ENCODE data around the gene THSD4. TPM values are rescaled to one million over a fixed set of nuclear protein-coding genes. Genes with fewer than 3 reads are reported as not detected.
"Not testable (repeated sequence)": the region's sequence is repeated elsewhere in the genome, so short reads cannot be mapped to it uniquely, and the experiment has no call there.

Gene THSD4
- total RNA-seq, 1 experiment from 2014 or later, result 1.2 TPM

DNA sequence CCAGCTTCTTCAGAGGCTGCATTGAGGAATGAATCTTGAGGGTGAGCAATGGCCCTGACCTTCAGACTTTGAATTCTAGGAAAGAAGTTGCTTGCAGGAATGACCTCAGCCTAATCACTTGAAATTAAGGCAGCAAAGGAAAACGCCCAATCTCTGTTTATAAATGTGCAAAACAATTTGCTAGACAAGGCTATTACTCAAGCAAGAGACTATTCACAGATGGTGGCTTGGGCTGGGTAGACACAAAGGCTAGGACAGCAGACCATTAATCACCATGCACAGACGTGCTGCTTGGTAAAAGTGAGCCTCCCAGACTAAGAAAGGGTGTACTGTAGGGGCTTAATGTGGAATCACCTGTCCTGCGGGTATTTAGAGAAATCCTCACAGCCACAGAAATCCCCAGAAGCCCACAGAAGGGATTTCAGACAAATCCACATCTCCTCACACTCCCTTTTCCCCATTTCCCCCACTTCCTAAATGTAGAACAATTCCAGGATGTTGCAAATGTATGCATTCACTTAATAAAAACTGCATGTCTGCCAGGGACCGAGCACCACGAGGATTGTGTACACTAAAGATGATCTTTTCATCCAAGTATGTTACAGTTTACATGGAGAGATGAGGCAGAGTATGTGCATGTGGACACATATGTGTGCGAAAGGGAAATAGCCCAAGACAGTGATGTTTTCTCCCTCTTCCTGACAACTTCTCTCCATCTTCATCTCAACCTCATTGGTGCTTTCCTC is 259.5 kb downstream of the THSD4 start:
- DNase-seq (ENCODE audit: low spot score), result no peak
- in situ Hi-C loops (cut with HindIII; ENCODE audit: low sequenced_read_pairs), result no loop called here

DNA sequence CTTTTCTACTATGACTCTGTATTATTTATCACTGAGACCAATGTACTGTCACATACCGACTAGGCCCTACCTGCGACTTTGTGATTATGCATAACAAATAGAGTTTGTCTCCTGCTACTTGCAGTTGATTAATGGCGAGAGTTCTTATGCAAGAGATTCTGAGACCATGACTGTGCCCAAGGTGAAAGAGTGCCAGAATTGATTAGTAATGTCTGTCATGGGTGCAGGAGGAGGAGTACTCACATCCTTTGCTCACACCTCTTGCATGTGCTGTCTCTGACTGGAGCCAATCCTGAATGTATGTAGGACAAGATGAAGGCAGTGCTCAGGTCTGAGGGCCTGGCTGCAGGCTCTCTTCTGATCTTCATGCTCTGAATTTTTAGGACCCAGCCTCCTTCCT is 260.7 kb downstream of the THSD4 start:
- in situ Hi-C loops (cut with HindIII; ENCODE audit: low sequenced_read_pairs), result no loop called here
- no peak for DNase-seq (ENCODE audit: low spot score)

DNA sequence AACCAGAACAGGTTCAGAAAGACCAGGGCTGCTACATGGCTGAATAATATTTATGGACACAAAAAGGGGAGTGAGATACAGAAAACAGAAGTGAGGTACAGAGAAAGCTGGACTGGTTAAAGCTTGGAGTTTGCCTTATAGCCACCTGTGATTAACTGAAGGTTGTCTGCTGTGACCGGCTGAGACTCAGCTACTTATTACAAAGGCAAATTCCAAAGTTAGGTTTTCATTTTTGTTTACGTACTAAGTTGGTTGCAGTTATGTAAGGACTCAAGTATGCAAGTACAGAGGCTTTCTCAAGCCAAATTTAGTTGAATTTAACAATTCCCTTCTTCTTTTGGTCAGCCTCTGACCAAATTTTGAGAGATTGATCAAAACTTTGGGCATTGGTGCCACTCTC is 264.6 kb downstream of the THSD4 start:
- no peak for DNase-seq (ENCODE audit: low spot score)
- in situ Hi-C loops (cut with HindIII; ENCODE audit: low sequenced_read_pairs), result no loop called here

DNA sequence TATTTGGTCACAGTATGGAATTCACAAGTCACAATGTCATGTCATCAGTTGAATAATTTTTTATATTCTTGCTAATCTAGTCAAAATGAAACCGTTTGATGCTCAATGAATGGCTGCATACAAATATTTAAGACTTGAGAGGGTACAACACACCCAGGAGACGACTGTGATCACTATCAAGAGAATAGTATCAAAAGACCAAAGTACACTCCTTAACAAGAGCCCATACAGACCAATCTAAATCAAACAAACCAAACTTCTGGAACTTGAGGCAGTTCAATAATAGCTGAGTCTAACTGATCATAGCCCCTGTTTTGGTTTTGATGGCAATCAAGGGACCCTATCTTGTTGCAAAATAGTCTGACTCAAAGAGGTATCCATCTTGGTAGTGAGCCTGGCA is 265.1 kb downstream of the THSD4 start:
- in situ Hi-C loops (cut with HindIII; ENCODE audit: low sequenced_read_pairs), result no loop called here
- DNase-seq (ENCODE audit: low spot score), result no peak

DNA sequence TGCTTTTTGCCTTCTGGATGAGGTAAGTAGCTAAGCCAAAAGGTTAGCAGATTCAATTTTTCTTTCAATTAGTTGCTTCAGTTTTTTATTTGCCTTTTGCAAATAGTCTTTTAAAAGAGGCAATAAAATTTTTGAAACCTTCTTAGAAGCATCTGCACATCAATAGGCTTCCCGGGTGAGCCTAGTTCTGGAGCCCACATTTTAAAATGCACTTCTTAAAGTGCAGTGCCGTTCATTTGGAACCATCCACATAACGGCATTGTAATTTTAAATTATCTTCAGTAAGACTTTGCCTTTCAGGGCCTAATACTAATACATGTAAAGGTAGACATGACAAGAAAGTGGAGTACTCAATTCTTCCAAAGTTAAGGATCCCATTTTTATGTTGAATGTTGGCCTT is 269.2 kb downstream of the THSD4 start:
- no peak for DNase-seq (ENCODE audit: low spot score)
- in situ Hi-C loops (cut with HindIII; ENCODE audit: low sequenced_read_pairs), result no loop called here

DNA sequence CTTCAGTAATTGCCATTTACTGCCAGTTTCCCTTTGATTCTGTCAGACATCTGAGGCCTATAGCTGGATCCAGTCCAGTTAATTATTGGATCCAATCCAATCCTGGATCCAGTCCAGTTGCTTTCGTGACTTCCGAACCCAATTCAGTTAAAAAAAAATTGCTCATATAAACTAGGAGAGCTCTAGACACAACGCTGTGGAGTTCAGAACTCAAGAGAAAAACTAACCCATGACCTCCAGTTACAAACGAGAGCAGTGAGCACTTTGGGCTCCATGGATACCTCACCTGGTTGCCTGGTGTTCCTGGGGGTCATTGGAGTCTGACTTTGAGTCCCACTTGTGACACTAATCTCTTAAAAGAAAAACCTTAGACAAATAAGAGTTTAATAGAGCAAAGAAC is 269.8 kb downstream of the THSD4 start:
- no peak for DNase-seq (ENCODE audit: low spot score)
- in situ Hi-C loops (cut with HindIII; ENCODE audit: low sequenced_read_pairs), result no loop called here

DNA sequence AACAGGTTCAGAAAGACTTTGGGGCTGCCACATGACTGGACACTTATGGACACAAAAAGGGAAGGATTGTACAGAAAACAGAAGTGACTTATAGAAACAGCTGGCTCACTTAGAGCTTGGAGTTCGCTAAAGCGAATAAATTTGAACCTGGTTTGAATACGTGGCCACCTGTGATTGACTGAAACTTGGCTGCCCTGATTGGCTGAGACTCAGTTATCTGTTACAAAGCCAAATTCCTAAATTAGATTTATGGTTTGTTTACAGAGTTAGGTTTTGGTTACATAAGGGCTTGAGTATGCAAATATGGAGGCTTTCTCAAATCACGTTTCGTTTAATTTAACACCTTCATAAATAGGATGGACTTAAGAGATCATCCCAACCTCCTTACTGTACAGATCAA is 270.2 kb downstream of the THSD4 start:
- in situ Hi-C loops (cut with HindIII; ENCODE audit: low sequenced_read_pairs), result no loop called here
- DNase-seq (ENCODE audit: low spot score), result no peak

DNA sequence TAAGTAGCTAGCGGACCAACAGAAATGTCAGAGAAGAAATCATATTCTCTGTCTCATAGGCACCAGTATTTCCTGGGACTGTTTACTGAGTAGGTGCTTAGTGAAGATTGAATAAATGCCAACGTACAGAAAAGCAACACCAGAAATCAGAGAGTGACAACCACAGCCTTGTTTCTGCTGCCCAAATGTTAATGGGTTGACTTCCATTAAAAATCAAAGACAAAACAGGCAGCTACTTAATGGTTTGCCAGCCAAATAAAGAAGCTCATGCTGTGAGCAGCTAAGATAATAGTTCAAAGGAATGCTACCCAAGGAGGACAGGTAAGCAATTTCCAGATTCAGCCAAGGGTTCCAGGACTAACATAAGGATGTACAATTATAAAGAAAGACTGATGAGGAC is 270.7 kb downstream of the THSD4 start:
- in situ Hi-C loops (cut with HindIII; ENCODE audit: low sequenced_read_pairs), result no loop called here
- DNase-seq (ENCODE audit: low spot score), result no peak

DNA sequence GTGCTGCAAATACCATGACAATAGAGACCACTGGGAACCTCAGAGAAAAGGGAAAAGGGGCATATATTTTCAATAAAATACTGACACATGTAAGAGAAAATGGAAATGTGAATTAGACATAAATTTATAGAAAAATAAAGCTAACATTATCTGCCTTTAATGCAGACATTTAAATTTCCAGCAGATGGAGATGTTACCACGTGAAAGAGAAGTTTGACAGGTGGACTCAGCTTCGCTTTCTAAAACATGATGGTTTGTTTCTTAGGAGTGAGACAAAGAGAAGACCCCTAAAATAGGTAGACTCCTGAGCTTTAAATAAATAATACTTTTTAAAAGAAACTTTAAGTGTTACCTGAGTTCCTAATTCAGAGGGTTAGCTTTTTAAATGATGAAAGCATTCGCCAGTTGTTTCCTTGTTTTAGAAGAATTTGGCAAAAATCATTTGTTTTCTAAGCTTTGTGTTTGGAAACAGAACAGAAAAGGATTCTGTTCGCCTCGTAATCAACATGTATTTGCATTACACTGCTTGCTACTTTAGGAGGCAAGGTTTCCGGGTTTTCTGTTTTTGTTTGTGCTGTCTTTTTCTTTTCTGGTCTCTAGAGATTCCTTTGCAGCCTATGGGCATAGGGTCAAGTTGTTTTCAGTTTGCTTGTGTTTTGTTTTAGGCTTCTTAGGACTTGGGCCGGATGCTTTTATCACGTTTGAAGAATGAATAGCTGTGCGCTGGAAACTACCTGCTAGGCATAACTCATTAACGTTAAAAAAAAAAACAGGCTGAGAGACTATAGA is 271.4 kb downstream of the THSD4 start:
- peak; percentile 9 for DNase-seq (ENCODE audit: low spot score)
- in situ Hi-C loops (cut with HindIII; ENCODE audit: low sequenced_read_pairs), result no loop called here

DNA sequence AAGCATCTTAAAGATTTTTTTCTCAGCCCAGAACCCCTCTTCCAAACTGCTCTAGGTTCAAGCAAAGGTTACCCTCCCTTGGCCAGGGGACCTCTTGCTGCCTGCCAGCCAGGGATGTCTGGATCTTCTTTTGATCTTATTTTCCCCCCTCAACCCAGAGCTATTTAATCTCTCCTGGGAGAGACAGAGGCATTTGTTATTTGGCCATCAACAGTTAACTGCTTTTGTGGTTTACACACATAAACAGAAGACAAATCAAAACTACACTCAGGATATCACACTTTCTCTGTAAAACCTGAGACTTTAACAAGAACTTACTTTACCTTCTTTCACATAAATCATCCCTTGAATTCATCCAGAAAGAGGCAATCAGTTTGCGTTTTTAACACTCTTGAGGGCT is 272.5 kb downstream of the THSD4 start:
- DNase-seq (ENCODE audit: low spot score), result no peak
- in situ Hi-C loops (cut with HindIII; ENCODE audit: low sequenced_read_pairs), result no loop called here

DNA sequence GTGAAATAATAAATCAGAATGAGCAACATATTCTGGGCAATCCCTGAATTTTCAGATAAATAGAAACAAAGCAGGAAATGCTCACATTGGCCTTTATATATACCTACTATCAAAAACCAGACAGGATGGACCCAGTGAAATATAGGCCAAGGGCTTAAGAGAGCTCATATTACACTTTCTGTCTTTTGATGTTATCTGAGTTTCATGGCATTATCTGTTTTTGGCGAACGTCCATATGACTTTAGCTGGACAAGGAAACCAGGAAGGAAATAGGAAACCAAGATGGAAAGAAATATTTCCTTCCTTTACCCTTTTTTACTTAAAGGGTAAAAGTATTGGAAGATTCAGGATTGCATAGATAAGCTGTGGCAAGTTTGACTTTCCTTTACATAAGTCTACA is 274.8 kb downstream of the THSD4 start:
- DNase-seq (ENCODE audit: low spot score), result no peak
- in situ Hi-C loops (cut with HindIII; ENCODE audit: low sequenced_read_pairs), result no loop called here

DNA sequence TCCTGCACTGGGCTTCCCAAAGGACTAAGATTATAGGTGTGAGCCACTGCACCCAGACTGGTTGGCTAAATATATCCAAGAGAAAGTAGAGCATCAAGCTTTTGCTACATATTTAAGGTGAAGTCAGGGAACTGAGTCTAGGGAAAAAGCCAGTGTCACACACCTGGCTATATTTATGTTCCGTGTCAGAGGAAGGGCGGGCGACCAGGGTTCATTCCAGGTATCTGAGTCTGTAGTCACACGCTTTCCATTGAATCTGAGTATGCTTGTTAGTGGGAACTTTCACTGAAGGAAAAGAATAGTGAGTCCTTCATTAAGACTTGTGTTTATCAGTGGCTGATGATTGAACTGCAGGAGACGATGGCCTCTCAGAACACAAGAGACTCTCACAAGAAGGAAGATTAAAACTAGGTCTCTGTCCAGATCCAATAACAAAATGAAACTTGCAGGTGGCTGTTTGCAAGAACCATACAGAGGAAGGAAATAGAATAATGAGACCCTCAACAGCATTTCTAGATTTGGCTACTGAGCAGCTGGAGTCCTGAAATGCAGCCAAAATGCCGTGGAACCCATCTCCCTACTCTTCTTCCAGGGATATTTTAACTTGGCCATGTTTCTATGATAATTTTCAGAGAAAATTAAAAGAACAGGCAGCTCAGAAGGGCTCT is 276.3 kb downstream of the THSD4 start:
- in situ Hi-C loops (cut with HindIII; ENCODE audit: low sequenced_read_pairs), result no loop called here
- DNase-seq (ENCODE audit: low spot score), result no peak

DNA sequence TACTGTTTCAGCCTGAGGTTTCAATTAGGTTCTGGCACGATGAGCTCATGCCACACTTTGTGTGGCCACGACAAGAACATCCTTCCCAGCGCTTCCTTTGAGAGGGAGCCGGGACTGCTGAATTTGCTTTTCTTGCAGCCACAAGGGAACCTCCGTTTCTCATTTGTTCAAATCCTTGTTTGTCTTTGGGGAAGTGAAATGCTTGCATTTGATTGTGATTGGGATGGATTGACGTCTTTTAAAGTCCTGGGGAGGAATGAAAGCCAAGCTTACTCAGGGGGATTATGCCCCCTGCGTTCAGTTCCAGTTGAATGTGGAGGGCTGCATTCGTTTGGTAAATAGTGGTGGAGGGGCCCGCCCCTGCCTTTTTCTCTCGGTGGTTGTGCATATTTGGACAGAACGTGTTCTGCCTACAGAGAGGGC is 277.6 kb downstream of the THSD4 start:
- no peak for DNase-seq (ENCODE audit: low spot score)
- in situ Hi-C loops (cut with HindIII; ENCODE audit: low sequenced_read_pairs), result no loop called here

DNA sequence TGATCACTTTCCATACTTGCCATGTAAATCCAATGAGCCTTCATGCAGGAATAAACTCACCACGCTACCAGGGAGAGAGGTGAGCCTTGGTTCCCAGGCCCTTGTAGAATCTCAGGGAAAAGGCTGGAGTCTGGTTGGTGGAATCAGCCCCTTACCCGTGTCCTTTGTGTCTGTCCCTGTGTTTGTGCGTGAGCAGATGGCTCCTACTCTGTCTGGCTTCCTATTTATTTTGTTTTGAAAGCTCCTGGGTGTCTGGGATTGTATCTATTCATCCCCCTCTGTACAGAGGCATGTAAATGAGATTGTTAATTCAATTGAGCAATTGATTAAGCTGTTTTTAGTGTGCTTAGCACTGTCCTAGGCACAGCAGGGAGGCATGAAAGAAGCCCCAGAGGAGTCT is 278.1 kb downstream of the THSD4 start:
- DNase-seq (ENCODE audit: low spot score), result no peak
- in situ Hi-C loops (cut with HindIII; ENCODE audit: low sequenced_read_pairs), result no loop called here

DNA sequence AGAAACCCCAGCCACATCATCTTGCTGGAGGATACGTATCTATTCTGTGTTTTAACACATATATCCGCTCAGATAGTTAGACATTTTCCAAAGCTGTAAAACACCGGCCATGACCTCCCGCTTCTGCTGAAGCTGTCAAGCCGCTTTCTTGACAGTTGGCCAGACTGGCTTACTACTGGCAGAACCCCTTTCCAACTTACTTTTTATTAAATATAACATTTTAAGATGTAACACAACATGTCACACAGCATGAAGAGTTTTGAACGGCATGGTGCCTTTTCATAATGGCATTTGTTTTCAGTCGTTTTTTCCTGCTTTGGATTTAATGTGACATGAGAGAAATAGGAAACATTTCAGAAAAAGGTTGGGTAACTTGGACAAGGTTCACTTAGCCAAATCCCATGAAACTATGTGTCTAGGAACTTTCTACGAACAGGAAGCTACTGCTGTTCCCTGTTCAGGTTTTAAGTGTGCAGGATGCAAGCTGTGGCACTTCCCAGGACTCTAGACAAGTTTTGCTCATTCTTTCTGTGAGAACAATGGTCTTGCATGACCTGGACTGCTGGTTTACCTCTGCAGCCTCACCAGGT is 281.4 kb downstream of the THSD4 start:
- in situ Hi-C loops (cut with HindIII; ENCODE audit: low sequenced_read_pairs), result no loop called here

DNA sequence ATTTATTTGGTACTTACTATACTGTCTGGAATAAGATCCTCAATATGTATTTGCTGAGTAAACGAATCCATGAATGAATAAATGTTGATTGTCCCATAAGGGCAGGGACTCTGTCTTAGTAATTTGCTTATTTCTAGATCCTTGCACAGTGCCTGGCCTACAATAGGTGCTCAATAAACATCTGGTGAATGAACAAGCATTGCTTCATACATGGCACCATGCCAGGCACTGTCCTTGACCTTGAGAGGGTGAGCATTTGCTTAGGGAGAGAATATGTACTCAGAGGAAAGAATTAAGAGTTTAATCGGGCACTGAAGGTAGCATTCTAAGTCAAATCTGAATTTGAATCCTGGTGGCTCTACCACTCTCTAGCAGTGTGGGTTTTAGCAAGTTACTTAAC is 282.1 kb downstream of the THSD4 start:
- DNase-seq (ENCODE audit: low spot score), result no peak
- in situ Hi-C loops (cut with HindIII; ENCODE audit: low sequenced_read_pairs), result no loop called here

More for the DNA sequence above, 281.4 kb downstream of the THSD4 start:
- no peak for DNase-seq (ENCODE audit: low spot score)

DNA sequence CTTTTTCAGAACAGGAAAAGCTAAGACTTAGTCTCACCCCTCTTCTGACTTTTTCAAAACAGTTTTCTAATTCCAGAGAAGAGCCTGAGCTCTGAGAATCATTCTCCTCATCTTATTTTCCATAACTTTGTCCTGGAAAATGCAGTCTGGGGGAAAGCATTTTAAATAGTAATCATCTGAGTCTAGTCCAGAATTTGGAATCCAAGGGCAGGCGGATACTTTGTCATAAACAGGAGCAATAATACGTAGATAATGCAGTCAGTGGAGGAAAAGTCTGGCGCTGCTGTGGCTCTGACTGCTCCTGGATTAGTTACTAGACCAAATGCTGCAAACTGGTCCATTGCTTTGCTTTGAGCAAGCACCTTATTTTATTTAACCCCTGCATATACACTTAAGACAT is 285.0 kb downstream of the THSD4 start:
- DNase-seq (ENCODE audit: low spot score), result no peak
- in situ Hi-C loops (cut with HindIII; ENCODE audit: low sequenced_read_pairs), result no loop called here

DNA sequence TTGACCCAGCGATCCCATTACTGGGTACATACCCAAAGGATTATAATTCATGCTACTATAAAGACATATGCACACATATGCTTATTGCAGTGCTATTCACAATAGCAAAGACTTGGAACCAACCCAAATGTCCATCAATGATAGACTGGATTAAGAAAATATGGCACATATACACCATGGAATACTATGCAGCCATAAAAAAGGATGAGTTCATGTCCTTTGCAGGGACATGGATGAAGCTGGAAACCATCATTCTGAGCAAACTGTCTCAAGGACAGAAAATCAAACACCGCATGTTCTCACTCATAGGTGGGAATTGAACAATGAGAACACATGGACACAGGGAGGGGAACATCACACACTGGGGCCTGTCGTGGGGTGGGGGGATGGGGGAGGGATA is 286.5 kb downstream of the THSD4 start:
- DNase-seq (ENCODE audit: low spot score), result not testable (repeated sequence)

DNA sequence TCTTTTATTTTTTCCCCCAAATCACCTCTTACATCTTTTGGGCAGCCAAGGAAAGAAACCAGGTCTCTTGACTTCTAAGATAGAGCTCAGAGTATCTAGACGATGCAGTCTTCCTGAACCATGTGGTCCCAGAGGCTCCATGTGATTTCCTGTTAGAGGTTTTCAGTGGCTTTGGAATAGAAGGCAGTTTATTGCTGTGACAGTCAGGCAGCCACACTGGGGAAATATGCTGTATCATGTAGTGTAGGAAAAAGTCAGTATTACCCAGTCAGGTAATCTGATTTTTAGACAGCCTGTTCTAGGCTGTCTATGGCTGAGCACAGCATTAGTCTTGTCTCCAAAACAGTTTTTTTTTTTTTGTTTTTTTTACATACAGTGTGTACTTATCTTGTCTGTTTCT is 294.3 kb downstream of the THSD4 start:
- in situ Hi-C loops (cut with HindIII; ENCODE audit: low sequenced_read_pairs), result no loop called here
- no peak for DNase-seq (ENCODE audit: low spot score)

More for the DNA sequence above, 286.5 kb downstream of the THSD4 start:
- in situ Hi-C loops (cut with HindIII; ENCODE audit: low sequenced_read_pairs), result not testable (repeated sequence)

DNA sequence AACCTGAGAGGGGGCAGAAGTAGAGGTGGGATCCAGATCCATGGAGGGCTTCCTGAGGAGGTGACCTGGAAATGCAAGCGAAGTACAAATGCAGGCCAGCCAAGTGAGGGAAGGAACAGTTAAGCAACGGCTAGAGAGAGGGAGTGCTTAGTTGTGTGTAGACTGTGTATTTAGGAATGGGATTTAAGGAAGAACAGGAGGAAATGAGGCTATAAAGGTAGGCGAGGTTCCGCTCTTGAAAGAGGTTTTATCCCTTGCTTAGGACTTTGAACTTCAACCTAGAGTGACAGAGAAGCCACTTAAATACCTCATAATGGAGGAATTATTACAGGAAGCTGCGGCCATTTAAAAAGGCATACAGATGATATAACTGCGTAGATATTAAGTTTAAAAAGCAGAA is 295.1 kb downstream of the THSD4 start:
- in situ Hi-C loops (cut with HindIII; ENCODE audit: low sequenced_read_pairs), result no loop called here
- no peak for DNase-seq (ENCODE audit: low spot score)

All from G401 (cell line).